ENCODE results near the gene YJEFN3.

DNA sequence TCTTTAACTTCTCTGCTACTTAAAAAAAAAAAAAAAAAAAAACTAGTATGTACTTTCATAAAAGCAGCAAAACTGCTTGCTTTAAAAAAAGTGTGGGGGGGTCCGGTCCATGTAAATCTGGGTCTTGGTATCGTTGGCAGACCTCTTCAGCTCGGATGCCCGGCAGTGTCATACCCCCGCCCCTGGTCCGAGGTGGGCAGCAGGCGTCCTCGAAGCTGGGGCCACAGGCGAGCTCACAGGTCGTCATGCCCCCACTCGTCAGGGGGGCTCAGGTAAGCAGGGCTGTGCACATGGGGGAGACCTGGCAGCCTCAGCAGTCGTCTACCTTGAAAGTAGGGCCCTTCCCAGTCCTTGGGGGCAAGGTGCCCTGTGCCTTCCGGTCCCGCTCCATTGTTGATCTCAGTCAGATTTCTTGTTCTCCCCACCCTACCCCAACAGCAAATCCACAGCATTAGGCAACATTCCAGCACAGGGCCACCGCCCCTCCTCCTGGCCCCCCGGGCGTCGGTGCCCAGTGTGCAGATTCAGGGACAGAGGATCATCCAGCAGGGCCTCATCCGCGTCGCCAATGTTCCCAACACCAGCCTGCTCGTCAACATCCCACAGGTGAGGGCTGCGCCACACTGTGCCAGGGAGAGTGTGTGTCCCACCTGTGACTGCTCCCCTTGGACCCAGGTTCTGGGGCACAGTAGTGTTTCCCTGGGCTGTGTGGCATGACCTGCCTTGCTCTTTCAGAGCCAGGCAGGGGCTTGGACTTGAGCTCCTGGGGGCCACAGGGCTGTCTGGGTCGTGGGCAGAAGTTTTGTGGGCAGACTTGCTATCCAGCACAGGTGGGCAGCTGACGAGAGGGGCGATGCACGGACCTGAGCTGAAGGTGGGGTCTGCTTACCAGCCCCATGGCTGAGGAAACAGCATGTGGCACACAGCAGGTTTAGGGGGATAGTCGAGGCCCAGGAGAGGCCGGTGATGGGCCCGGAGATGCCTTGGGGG, 32.8 kb upstream of the YJEFN3 start:
- TF ChIP-seq, protein P1, sequence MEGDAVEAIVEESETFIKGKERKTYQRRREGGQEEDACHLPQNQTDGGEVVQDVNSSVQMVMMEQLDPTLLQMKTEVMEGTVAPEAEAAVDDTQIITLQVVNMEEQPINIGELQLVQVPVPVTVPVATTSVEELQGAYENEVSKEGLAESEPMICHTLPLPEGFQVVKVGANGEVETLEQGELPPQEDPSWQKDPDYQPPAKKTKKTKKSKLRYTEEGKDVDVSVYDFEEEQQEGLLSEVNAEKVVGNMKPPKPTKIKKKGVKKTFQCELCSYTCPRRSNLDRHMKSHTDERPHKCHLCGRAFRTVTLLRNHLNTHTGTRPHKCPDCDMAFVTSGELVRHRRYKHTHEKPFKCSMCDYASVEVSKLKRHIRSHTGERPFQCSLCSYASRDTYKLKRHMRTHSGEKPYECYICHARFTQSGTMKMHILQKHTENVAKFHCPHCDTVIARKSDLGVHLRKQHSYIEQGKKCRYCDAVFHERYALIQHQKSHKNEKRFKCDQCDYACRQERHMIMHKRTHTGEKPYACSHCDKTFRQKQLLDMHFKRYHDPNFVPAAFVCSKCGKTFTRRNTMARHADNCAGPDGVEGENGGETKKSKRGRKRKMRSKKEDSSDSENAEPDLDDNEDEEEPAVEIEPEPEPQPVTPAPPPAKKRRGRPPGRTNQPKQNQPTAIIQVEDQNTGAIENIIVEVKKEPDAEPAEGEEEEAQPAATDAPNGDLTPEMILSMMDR (IDR thresholded peaks at IDR 0.05 in 4 of 5, conservative IDR thresholded peaks at IDR 0.05 in 1 of 5) = no peak
- TF ChIP-seq POLR2A (IDR thresholded peaks at IDR 0.05) = no peak
